Endothelial cell of umbilical vein (primary cell): Measurements from ENCODE around the gene DAG1. TPM values are rescaled to one million over a fixed set of nuclear protein-coding genes. Genes with fewer than 3 reads are reported as not detected.

Source experiments
- BruUV-seq: library from RNA; stranded (reverse); fragments of 400-500 nt; replicated peaks from 2 replicates; lab custom pipeline; 2021; lab: Mats Ljungman, UMichigan
- CTCF ChIA-PET: fragments of 300-600, 350-600 bp; sonication (Branson Sonifier 250); formaldehyde crosslinking; loops from one replicate; lab custom pipeline; 2021; ENCODE audit warnings: antibody characterized with exemption, inconsistent platforms; lab: Charles Lee
- POLR2A ChIA-PET: fragments of 300-600, 350-600 bp; sonication (Branson Sonifier 250); formaldehyde crosslinking; loops from one replicate; lab custom pipeline; 2021; ENCODE audit warnings: antibody characterized with exemption, inconsistent platforms; lab: Charles Lee
- DNase-seq: peaks from one replicate; pipeline ENCODE4 v3.0.0-alpha.2; 2011; ENCODE audit warnings: low read depth, low spot score
- FAIRE-seq: peaks from 2 replicates; lab custom pipeline; 2011; peaks lifted over from hg19 to GRCh38; lab: Jason Lieb, UNC
- H2AFZ ChIP-seq: 2 replicates; pipeline ENCODE4 v1.6.0; 2012; ENCODE audit warnings: low read depth, low read length, control low read depth, inconsistent platforms
- H3K27ac ChIP-seq: 2 replicates; pipeline ENCODE4 v1.5.1; 2011; ENCODE audit warnings: low read depth, mild to moderate bottlenecking, control low read depth, low read length, moderate library complexity; ENCODE audit not compliant: insufficient read depth
- H3K27me3 ChIP-seq, 2 experiments: 2 replicates each; pipeline versions ENCODE4 v1.6.0 to v1.6.1; 2011; ENCODE audit warnings: low read length in 2 of 2, mixed read lengths in 1 of 2; ENCODE audit not compliant: control insufficient read depth in 2 of 2, insufficient read depth in 2 of 2
- H3K36me3 ChIP-seq, 2 experiments: 2 replicates in 1 of 2; 3 replicates in 1 of 2; pipeline ENCODE4 v1.5.1; 2011; ENCODE audit warnings: low read length in 2 of 2, mild to moderate bottlenecking in 1 of 2, moderate library complexity in 1 of 2; ENCODE audit not compliant: control insufficient read depth in 2 of 2, insufficient read depth in 2 of 2; ENCODE audit errors: extremely low read depth in 1 of 2
- H3K4me1 ChIP-seq: 3 replicates; pipeline ENCODE4 v1.5.1; 2011; ENCODE audit warnings: mild to moderate bottlenecking, low read length; ENCODE audit not compliant: control insufficient read depth, insufficient read depth; ENCODE audit errors: extremely low read depth
- H3K4me2 ChIP-seq: 2 replicates; pipeline ENCODE4 v1.6.1; 2011; ENCODE audit warnings: low read length, control low read depth, mixed read lengths; ENCODE audit not compliant: insufficient read depth
- H3K4me3 ChIP-seq, 3 experiments: fragments of 200-600 bp in 1 of 3; sonication (generic), shearing (Covaris generic) in 1 of 3; replicated peaks in 1 of 3; 2 replicates each; pipeline ENCODE4 v1.5.1; 2011 to 2016; ENCODE audit warnings: control low read depth in 3 of 3, low read length in 3 of 3, mild to moderate bottlenecking in 2 of 3, inconsistent platforms in 1 of 3, low read depth in 1 of 3, moderate library complexity in 1 of 3; ENCODE audit not compliant: insufficient read depth in 1 of 3
- H3K79me2 ChIP-seq: 2 replicates; pipeline ENCODE4 v1.6.0; 2012; ENCODE audit warnings: low read length, inconsistent platforms; ENCODE audit not compliant: control insufficient read depth, insufficient read depth
- H3K9ac ChIP-seq: replicated peaks from 2 replicates; pipeline ENCODE3; 2011; ENCODE audit warnings: low read length, control low read depth; ENCODE audit not compliant: insufficient read depth; ENCODE audit errors: extremely low read depth
- H3K9me1 ChIP-seq: replicated peaks from 3 replicates; pipeline ENCODE4 v1.6.0; 2011; ENCODE audit warnings: mild to moderate bottlenecking, low read length; ENCODE audit not compliant: control insufficient read depth, insufficient read depth; ENCODE audit errors: extremely low read depth
- H3K9me3 ChIP-seq: replicated peaks from 2 replicates; pipeline ENCODE4 v1.5.1; 2012; ENCODE audit warnings: low read length, inconsistent platforms; ENCODE audit not compliant: control insufficient read depth, insufficient read depth
- H4K20me1 ChIP-seq: replicated peaks from 2 replicates; pipeline ENCODE3; 2011; ENCODE audit warnings: mild to moderate bottlenecking, low read length; ENCODE audit not compliant: control insufficient read depth, insufficient read depth; ENCODE audit errors: extremely low read depth
- EZH2 ChIP-seq: IDR thresholded peaks from 2 replicates; pipeline ENCODE4 v1.6.1; 2012; ENCODE audit warnings: borderline replicate concordance, low read depth, mild to moderate bottlenecking, moderate library complexity, low read length, inconsistent platforms; ENCODE audit not compliant: severe bottlenecking
- FOS ChIP-seq: IDR thresholded peaks from 2 replicates; pipeline ENCODE4 v1.6.1; 2011; ENCODE audit warnings: mild to moderate bottlenecking, low read length, moderate library complexity, borderline replicate concordance; ENCODE audit not compliant: insufficient read depth
- GATA2 ChIP-seq: IDR thresholded peaks from 2 replicates; pipeline ENCODE4 v1.7.0; 2011; ENCODE audit warnings: low read depth, mild to moderate bottlenecking, moderate library complexity, mixed read lengths, low read length; ENCODE audit not compliant: insufficient read length, insufficient read depth
- JUN ChIP-seq: IDR thresholded peaks from 2 replicates; pipeline ENCODE4 v1.6.1; 2011; ENCODE audit warnings: borderline replicate concordance, low read depth; ENCODE audit not compliant: insufficient read length, insufficient read depth
- MYC ChIP-seq: IDR thresholded peaks from one replicate; pipeline ENCODE4 v1.6.1; 2011; ENCODE audit warnings: mild to moderate bottlenecking, low read depth, low read length
- POLR2A ChIP-seq: IDR thresholded peaks from 2 replicates; pipeline ENCODE4 v1.6.1; 2012; ENCODE audit warnings: low read depth, mild to moderate bottlenecking, control low read depth, low read length
- POLR2AphosphoS5 ChIP-seq: IDR thresholded peaks from 2 replicates; pipeline ENCODE4 v1.6.1; 2012; ENCODE audit warnings: low read depth, mild to moderate bottlenecking, control low read depth, low read length, moderate library complexity; ENCODE audit not compliant: insufficient read depth
- dilution Hi-C: fragments of 300-500 bp; cut with MboI; formaldehyde crosslinking; loops from one replicate; pipeline ENCODE4 v1.15.0; 2019; ENCODE audit warnings: low sequenced_read_pairs; ENCODE audit not compliant: extremely low pct_ligation_motif_present
- intact Hi-C: fragments of 100-400 bp; cut with micrococcal nuclease; formaldehyde crosslinking; loops from one replicate; pipeline ENCODE4 v1.10.0; 2022
- polyA plus RNA-seq, 4 experiments: library from polyadenylated mRNA; depleted of rRNA in 3 of 4; stranded (reverse) in 3 of 4; unstranded in 1 of 4; fragments of >200 nt; gene quantifications; 2 replicates each; pipeline versions ENCODE4 v1.2.1 to v1.2.3, GENCODE V29; 2011 to 2012; ENCODE audit warnings: missing spikeins in 1 of 4
- total RNA-seq: library from RNA; stranded (reverse); gene quantifications from 2 replicates; pipeline ENCODE4 v1.2.3, GENCODE V29; 2021
- TF ChIP-seq, protein P1 (sequence below): IDR thresholded peaks from 2 replicates; pipeline ENCODE4 v1.6.1; 2011; ENCODE audit not compliant: insufficient read depth, insufficient read length
- TF ChIP-seq, protein P2 (sequence below), 2 donors: IDR thresholded peaks; 1 replicate in 1 of 2; 2 replicates in 1 of 2; pipeline ENCODE4 v1.5.1; 2011; ENCODE audit warnings: low read length in 2 of 2, mild to moderate bottlenecking in 2 of 2, moderate library complexity in 2 of 2, control low read depth in 1 of 2, inconsistent platforms in 1 of 2, low read depth in 1 of 2; ENCODE audit not compliant: insufficient read depth in 1 of 2; ENCODE audit errors: extremely low read depth in 1 of 2

DAG1 gene
- total and polyA plus RNA-seq, 2 donors (not counting 3 experiments of a cell fraction or from before 2014, with no cell fraction given), result 59.6 to 97.5 TPM

GRCh38 chr3:49497606-49498005 is 27.5 kb downstream of the DAG1 start:
- no peak overlapping the region for H2AFZ ChIP-seq
- intact Hi-C loops (no loop called here), dilution Hi-C loops (no loop called here)
- peaks cover 8% of the 10 kb centered on the region for H3K4me1 ChIP-seq
- ChIA-PET CTCF (interaction anchor here (1.0 to 1.8 kb wide), 5 partner anchors 12 to 148 kb away, joined by 3 to 8 read pairs (median 3); no protein-coding TSS in a partner anchor), POLR2A (no interaction called here)
- DNase-seq (no peak), FAIRE-seq (peak; percentile 8)
- no peaks in the 10 kb centered on the region for H3K9me1 ChIP-seq
- no peak for TF ChIP-seq FOS
- TF ChIP-seq, protein P1, sequence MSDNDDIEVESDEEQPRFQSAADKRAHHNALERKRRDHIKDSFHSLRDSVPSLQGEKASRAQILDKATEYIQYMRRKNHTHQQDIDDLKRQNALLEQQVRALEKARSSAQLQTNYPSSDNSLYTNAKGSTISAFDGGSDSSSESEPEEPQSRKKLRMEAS, result no peak
- TF ChIP-seq JUN, result no peak
- TF ChIP-seq MYC, result no peak
- TF ChIP-seq, protein P2, sequence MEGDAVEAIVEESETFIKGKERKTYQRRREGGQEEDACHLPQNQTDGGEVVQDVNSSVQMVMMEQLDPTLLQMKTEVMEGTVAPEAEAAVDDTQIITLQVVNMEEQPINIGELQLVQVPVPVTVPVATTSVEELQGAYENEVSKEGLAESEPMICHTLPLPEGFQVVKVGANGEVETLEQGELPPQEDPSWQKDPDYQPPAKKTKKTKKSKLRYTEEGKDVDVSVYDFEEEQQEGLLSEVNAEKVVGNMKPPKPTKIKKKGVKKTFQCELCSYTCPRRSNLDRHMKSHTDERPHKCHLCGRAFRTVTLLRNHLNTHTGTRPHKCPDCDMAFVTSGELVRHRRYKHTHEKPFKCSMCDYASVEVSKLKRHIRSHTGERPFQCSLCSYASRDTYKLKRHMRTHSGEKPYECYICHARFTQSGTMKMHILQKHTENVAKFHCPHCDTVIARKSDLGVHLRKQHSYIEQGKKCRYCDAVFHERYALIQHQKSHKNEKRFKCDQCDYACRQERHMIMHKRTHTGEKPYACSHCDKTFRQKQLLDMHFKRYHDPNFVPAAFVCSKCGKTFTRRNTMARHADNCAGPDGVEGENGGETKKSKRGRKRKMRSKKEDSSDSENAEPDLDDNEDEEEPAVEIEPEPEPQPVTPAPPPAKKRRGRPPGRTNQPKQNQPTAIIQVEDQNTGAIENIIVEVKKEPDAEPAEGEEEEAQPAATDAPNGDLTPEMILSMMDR (IDR thresholded peaks at IDR 0.05; ENCODE audit: extremely low read depth in 1 of 2, insufficient read depth in 1 of 2, low read depth in 1 of 2, low read length in 2 of 2), result no peak
- TF ChIP-seq POLR2A, result no peak
- no peak for TF ChIP-seq GATA2
- TF ChIP-seq EZH2, result no peak
- no peak for TF ChIP-seq POLR2AphosphoS5
- H3K36me3 ChIP-seq, result no peaks in the 10 kb centered on the region
- no peaks in the 10 kb centered on the region for H3K79me2 ChIP-seq
- no peak overlapping the region for H3K27ac ChIP-seq
- no peak overlapping the region for H3K9ac ChIP-seq
- H3K27me3 ChIP-seq, result no peaks in the 10 kb centered on the region
- H3K4me2 ChIP-seq, result no peak overlapping the region
- no peaks in the 10 kb centered on the region for H3K9me3 ChIP-seq
- H4K20me1 ChIP-seq, result no peaks in the 10 kb centered on the region
- H3K4me3 ChIP-seq, result no peak overlapping the region
- BruUV-seq, result no TSS peak
